ENCODE data around the gene SLC35F4.

SLC35F4 gene

DNA sequence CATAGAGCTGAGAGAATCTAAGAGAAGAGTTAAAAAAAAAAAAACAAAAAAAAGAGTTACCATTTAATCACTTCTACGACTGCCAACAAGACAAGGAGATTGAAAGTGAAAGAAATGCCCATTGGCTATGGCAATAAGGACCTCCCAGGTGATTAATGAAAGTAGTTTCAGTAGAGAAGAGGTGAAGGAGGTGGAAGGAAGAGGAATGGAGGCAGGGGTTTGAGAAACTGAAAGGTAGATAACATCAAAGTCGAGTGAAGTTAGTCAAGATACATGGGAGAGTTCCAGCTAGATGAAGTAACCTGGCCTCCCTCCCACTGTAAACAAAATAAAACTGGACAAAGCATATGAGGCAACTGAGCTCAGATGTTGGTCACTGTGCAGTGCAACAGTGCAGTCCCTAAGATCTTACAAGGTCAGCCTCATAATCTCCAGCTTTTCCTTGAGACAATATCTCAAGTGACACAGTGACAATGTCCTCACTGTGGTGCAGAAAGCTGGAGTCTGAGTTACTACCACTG is 254.3 kb downstream of the SLC35F4 start:
- no peak for DNase-seq (ENCODE audit: low spot score)

DNA sequence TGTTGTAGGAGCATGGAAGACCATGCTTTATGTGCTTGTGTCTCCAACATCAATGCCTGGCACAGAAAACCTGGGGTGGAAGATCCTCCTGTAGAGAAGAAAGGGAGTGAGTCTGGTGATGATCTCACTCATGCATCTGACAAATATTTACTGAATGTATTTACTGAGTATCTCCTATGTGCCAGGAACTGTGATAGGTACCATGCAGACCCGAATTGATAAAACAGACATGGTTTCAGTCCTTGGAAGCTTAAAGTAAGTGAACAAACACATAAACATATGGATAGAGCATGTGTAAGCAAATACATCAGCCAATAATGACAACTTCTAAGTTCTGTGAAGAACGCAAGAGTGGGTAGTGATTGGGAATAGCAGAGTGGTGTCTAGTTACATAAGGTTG is 255.3 kb downstream of the SLC35F4 start:
- DNase-seq (ENCODE audit: low spot score) = no peak

DNA sequence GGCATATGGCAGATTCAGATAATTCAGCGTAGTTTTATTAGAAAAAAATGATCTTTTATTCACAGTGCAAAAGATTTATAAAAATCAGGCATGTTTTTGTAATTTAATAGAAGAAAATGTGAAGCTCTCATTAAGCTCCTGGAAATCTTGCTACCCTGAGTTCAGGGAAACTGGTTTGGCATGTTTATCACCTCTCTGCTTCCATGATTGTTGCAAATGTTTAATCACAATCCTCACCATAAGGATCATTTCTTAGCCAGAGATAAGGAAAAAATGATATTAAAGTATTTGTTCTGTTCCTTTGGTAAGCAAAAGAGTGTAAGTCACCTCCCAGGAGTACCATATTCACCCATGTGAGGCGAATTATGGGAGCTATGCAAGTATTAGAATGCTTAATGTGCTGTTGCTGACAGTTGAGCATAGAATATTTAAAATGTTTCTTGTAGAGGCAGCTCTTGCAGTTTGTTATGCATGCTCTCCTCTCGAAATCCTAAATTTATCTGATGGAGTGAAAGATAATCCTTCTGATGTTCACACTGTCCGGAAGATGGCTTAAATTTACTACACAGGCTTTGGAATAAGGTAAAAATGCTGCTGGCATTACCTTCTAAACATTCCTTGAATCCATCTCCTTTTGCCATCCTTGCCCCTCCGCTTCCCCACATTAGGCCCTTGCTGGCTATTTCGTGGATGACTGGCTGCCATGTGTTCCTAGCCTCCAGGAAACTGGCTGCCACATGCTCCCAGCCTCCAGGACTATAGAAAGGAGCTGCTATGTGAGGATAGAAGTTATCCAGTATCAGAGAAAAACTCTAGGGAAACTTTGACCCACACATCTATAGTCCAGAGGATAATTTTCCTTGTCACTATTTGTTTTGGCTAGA is 256.5 kb downstream of the SLC35F4 start:
- DNase-seq (ENCODE audit: low spot score) = no peak

DNA sequence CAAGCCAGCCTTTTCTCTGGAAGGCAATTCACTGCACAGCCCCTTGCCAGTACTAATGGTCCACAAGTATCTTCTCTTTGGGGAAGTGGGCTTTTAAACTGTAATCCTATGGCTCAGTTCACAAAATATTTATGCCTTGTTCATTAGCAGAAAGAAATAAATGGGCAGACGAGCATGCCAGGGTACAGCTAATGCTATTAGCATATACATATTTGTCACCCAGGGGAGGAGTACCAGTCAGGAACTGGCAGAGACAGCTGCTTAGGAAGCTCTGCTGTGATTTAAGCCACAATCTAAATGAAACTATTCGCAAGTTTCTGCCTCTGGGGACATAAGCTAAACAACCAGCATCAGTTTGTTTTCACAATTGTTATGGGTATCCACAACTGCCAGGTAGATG is 258.8 kb downstream of the SLC35F4 start:
- DNase-seq (ENCODE audit: low spot score) = no peak

DNA sequence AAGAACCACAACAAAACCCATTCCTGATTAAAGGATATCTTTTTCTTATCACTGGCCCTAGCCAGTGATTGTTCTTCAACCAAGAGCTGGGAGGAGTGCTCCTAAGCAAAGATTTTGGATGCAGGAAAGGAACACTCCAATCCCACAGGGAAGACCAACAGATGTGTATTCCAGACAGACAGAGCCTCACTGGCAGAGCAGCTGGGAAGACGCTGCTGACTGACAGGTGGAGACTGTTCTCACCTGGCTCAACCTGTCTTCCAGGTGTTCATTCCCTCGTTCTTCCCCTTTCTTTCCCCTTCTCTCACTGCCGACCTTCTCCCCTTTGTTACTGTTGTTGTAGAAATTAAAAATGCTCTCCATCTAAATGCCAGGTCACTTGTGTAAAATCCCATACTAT is 282.5 kb downstream of the SLC35F4 start:
- DNase-seq (ENCODE audit: low spot score) = no peak

DNA sequence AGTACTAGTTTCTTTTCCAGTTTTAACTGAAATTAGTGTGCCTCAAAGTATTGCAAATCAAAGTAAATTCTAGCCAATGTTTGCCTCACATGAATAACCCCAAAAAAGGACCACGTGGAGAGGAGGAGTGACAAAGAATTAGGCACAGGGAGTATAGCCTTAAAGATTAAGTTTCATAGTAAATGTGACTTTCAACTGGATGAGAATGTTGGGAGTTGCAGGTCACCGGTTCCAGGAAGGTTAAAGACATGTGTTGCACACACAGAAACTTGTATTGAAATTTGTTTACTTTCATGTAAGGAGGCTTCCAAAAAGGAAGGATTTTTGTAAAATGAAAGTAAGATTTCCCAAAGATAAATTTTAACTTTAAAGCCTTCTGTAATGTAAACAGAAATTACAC is 283.1 kb downstream of the SLC35F4 start:
- no peak for DNase-seq (ENCODE audit: low spot score)

DNA sequence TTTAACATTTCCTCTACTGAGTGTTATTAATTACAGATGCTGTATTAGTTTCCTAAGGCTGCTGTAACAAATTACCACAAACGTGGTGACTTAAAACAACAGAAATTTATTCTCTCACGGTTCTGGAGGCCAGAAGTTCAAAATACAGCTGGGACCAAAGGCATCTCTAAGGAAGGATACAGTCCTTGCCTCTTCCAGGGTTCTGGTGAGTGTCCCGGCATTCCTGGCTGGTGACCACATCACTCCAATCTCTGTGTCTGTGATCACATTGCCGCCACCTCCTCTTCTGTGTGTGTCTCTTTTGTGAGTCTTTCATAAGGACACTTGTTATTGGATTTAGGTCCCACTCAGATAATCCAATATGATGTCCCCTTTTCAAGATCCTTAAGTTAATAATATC is 287.1 kb downstream of the SLC35F4 start:
- DNase-seq (ENCODE audit: low spot score) = no peak

DNA sequence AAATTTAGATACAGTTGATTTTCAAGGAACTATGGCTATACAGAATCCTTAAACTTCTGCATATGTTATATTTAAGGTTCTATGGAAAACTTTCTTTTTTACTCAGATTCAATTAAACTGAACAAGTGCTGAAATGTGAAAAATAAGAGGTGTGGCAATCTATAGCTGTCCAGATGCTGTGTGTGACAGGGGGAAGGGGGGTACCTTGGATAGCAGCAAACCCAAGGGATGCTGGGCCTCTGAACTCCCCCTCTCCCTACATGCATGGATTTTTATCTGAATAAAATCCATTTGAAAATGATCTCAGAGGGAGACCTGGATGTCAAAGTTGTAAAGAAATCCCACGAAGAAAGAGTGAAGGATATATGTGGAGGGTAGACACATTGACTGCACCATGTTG is 289.4 kb downstream of the SLC35F4 start:
- DNase-seq (ENCODE audit: low spot score) = no peak

DNA sequence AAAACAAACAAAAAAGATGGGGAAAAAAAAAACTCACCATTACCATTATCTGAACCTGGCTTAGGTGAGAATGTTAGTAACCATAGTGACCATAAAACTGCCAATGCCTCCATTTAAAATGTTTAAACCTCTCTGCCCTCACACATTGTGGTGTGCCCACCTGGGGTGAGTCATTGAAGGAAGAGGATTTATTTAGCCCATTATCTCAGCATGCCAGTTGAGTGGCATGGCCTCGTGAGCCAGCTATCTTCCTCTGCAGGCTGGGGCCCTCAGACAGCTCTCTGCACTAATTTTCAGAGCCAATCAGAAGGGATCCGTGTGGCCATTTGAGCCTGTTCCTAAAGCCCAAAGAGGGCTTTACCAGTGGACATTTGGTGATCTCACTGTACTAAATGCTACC is 290.4 kb downstream of the SLC35F4 start:
- DNase-seq (ENCODE audit: low spot score) = no peak

DNA sequence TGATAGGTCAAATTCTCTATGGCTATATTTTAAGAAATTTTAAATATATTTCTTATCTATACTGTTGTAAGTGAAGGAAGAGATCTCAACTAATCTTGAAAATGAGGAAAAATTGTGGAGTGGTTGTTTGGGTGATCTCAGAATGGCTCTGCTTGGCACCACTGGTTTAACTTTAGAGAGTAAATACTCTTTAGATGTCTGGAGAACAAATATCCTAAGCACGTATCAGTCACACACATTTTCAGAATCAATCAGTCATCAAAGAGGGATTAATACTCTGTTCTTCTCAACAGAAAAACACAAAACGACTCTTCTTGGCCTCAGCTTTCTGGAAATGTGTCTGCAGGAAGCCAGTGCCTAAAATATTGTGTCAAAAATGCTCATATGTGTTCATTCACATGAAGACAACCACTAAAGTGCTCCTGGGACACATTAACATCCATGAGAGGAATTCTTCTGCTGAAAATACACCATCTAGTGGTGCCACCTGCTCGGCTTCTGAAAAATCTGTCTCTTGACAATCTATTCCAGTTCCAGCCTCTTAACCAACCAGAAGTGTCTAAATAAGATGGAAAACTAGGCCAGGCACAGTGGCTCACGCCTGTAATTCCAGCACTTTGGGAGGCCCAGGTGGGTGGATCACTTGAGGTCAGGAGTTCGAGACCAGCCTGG is 291.1 kb downstream of the SLC35F4 start:
- no peak for DNase-seq (ENCODE audit: low spot score)

DNA sequence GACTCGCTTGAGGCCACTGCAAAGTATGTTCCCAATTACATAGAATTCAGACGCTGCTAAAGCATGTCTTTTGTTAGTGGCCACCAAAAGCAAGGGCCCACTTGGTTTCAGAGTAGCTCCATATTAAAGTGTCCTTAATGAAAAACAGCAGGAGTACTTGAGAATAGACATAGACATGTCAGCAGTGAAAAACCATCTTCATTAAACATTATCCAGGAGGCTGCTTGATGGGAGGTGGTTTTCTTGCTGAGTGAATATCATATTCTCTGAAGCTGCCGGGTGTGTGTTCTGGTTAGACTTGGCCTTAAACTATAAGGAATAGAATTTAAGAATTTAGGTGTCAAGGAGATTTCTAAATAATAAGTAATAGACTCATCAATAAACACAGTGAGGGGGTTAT is 292.7 kb downstream of the SLC35F4 start:
- no peak for DNase-seq (ENCODE audit: low spot score)

DNA sequence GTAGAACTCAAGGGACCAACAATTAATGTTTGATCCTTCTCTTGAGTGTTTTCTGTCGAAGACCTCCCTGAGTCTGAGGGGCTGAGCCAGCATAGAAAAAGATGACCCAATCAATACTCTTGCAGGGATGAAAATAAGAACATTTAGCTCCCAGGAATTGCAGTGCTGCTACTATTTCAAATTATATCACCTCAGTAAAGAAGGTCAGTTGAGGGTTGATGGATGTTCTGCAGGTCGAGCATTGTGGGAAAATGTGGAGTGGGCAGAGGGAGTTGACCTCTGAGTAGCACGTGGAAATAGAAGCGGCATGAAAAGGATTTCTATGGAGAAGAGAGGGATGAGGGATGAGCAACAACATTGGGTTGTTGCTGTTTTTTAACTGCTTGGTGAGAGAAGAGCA is 297.3 kb downstream of the SLC35F4 start:
- no peak for DNase-seq (ENCODE audit: low spot score)

DNA sequence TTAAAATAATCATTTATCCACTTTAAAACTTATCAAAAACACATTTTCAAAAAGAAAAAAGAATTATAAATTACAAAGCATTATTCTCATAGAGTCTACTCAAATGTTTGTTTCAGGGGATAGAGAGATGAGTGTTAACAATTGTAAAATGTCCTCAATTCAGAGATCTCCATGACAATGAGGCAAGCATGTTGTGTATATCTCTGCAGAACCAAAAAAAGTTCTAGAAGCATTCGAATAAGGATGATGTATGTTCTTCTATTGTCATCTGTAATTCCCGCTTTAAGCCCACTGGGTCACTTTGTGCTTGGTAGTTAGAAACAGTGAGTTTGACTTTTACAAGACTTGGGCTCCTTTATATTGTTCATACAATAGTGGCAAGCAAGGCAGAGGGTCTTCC is 298.7 kb downstream of the SLC35F4 start:
- no peak for DNase-seq (ENCODE audit: low spot score)

DNA sequence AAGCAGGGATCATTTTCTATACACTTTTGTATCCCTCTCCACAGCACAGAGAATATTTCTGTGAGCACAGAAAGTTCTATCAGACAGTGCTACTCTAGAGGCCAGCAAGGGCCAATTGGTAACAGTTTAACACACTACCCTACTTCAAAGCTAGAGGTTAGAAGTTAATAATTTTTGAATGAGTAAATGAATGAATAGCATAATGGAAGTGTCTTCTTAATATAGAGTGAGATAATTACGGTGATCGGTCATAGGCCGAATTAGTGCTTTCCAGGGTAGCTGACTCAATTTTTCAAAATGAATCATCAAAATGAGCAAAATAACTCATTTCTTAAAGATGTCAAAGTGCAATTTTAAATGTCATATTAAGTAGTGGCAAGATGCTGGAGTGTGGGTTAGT is 305.2 kb downstream of the SLC35F4 start:
- no peak for DNase-seq (ENCODE audit: low spot score)

DNA sequence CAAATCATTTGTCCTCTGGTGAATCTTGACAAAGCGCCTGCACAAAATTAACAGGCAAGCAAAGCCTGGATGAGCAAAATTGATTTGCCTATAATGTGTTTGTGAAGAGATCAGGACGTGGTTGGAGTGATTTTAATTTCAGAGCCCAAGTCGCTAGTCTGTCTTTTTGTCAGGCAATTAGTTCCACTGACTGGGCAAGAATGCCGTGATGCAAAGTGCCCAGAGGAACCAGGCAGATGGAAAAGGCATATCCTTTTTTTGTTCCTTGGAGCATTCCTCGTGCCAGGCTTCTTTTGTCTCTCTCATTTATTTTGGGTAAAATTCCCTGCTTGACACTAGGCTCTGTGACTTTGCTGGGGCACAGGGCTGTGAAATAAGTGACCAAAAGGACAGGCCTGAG is 306.3 kb downstream of the SLC35F4 start:
- no peak for DNase-seq (ENCODE audit: low spot score)

DNA sequence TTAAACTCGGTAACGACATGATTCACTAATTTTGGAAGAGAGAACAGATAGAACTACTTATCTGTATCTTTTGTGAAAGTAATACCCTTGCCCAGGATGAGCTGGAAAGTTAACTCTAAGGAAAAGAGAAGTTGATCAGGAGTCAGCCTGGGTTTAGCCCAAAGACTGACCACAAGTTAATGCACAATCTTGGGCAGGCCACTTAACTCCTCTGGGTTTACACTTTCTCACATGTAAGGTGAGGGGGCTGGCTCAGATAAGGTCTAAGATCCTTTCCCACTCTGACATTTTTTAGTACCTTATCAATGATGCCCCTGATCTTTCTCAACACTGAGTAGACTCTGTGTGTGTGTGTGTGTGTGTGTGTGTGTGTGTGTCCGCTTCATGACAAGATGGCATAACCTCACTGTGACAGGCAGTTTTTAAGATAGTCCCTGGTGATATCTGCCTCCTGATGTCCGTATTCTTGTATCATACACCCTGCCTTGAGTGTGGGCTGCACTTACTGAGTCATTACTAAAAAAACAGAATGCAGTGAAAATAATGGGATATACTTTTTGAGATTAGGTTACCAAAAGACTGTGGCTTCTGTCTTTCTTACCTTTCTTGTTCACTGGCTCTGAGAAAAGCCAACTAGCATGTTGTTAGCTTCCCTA is 316.0 kb downstream of the SLC35F4 start:
- no peak for DNase-seq (ENCODE audit: low spot score)

DNA sequence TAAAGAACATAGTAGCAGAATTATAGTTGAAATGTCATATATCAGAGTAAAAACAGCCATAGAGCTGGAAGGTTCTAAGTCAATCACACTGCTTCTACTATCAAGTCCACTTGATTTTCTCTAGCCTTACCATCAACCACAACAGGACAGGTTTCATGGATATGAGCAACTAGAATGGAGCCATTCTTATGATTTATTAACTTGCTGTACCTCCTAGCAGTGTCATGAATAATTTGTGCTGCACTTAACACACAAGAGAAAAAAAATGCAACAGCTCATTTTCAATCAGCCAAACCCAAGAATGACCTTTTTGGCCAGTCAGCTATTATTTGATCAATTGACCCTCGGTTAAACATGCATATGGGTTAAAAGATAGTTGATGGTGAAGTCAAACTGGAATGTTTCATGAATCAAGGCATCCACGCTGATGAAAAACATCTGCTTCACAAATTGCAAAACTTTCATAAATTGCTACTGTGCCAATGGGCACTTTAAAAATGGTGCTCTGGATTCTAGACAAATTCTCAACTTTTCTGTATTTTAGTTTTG is 316.8 kb downstream of the SLC35F4 start:
- no peak for DNase-seq (ENCODE audit: low spot score)

DNA sequence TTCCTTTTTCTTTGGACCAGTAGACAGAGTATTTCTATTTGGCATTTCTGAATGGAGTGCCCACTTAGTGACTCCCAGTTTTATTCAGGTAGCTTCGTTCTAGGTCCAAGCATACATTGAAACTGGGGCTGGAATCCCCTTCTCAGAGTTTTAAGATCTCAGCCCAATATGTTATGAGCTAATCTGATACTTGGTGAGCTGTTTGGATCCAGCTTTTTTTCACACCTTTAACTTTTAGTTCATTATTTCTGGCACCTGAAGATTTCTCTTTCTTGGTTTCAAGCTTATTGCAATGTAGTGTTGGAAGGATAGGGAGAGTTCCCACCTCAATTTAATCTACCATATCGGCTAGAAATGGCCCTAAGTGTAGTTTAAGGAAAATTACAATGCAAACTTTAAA is 318.8 kb downstream of the SLC35F4 start:
- no peak for DNase-seq (ENCODE audit: low spot score)

DNA sequence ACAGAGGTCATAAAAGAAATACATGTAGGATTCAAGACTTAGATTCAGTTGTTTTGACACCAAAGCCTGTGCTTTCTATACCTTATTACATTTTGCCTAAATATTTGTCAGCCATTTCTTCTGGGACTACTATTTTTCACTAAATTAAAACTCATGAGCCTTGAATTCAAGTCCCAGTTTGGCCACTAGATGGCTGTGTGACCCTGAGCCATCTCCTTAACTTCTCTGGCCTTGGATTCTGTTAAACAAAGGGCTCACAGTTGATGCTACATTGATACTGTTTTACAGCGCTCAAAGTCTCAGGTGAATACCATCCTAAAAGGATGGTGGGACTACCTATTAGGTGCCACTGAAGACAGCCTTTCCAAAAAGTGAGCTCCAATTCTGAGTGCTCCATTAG is 332.7 kb downstream of the SLC35F4 start:
- DNase-seq (ENCODE audit: low spot score) = peak; percentile 32

DNA sequence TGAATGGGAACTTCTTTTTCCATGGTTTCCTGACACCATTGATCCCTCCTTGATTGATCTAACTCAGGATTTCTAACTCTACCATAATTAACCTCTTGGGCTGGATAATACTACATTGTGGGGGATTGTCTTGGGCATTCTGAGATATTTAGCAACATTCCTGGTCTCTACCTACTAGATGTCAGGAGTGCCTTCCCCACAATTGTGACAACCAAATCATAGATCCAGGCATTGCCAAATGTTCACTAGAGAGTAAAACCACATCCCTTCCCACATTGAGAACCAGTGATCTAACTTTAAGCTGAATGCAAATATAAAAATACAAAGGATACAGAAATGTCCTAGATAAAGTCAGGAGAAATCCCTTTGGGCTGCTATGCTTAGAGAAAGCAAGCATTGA is 335.3 kb downstream of the SLC35F4 start:
- DNase-seq (ENCODE audit: low spot score) = no peak

DNA sequence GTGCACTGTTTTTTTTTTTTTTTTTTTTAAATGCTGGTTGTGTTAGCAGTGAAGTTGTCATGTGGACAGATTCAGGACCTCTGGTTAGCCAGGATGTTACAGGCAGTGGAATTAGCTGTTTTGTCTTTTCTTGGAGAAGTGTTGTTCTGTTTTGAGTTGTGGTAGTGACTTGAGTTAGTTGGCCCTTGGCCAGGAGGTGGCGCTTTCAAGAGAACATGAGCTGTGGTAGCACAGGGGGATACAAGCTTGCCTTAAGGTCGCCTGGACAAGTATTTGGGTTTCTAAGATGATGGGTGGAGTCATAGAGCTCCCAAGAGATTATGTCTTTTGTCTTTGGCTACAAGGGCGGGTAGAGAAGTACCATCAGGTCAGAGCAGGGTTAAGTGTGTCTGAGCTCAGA is 338.9 kb downstream of the SLC35F4 start:
- DNase-seq (ENCODE audit: low spot score) = peak; percentile 1

DNA sequence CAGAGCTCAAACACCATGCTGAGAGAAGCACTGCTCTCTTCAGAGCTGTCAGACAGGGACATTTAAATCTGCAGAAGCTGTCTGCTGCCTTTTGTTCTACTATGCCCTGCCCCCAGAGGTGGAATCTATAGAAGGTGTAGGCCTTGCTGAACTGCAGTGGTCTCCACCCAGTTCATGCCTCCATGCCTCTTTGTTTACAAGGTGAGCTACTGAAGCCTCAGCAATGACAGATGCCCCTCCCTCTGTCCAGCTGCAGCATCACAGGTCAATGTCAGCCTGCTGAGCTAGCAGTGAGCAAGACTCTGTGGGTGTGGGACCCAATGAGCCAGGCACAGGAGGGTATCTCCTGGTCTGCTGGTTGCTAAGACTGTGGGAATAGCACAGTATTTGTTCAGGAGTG is 346.8 kb downstream of the SLC35F4 start:
- no peak for DNase-seq (ENCODE audit: low spot score)

All from NAMALWA (cell line).